ENCODE data around the gene TSPAN11. TPM values are rescaled to one million over a fixed set of nuclear protein-coding genes. Genes with fewer than 3 reads are reported as not detected.

Gene TSPAN11
- total and polyA plus RNA-seq, 2 donors (not counting 1 experiment from before 2014, with no cell fraction given): not detected

GRCh38 chr12:31017535-31017934 lies 91.0 kb downstream of the TSPAN11 start:
- no peaks in the 10 kb centered on the region for H3K36me3 ChIP-seq (replicated peaks in 1 of 2; ENCODE audit: control extremely low read depth in 1 of 2, control insufficient read depth in 1 of 2, extremely low read depth in 1 of 2, insufficient read depth in 2 of 2, low read length in 1 of 2)
- H3K27me3 ChIP-seq (replicated peaks in 1 of 4; ENCODE audit: control extremely low read depth in 1 of 4, control insufficient read depth in 3 of 4, insufficient read depth in 4 of 4, low read length in 3 of 4): peaks cover 0 to 2% (median 0%) of the 10 kb centered on the region in 4 experiments
- H3K4me1 ChIP-seq (ENCODE audit: control insufficient read depth in 2 of 2, insufficient read depth in 2 of 2, low read length in 2 of 2): no peaks in the 10 kb centered on the region
- Mint-ChIP-seq H3K27ac (no peak overlapping the region), H3K27me3 (peaks cover 3% of the 10 kb centered on the region), H3K9me3 (ENCODE audit: insufficient read depth) (peaks cover 2% of the 10 kb centered on the region), H3K4me1 (no peaks in the 10 kb centered on the region), H3K4me3 (no peak overlapping the region)
- no peak overlapping the region for H2AFZ ChIP-seq (ENCODE audit: insufficient read depth, low read depth, low read length, poor library complexity, severe bottlenecking)
- ChIA-PET CTCF (no interaction called here), POLR2A (no interaction called here)
- intact Hi-C loops (cut with micrococcal nuclease): no loop called here
- H3K79me2 ChIP-seq (ENCODE audit: control insufficient read depth, insufficient read depth, low read length): no peaks in the 10 kb centered on the region
- H3K9me3 ChIP-seq (ENCODE audit: control extremely low read depth in 1 of 3, control insufficient read depth in 2 of 3, insufficient read depth in 1 of 3, low read length in 2 of 3): no peaks in the 10 kb centered on the region
- H3K27ac ChIP-seq (ENCODE audit: low read length in 2 of 2): no peak overlapping the region
- WGBS (ENCODE audit: insufficient coverage): 93% methylated on average over 2 of the region's 4 CpGs
- H3K4me3 ChIP-seq (ENCODE audit: control extremely low read depth in 1 of 5, extremely low read depth in 1 of 5, insufficient read depth in 1 of 5, low read depth in 2 of 5, low read length in 4 of 5): no peak overlapping the region
- DNase-seq (no peak), ATAC-seq (ENCODE audit: low read depth) (no peak)
- no peak overlapping the region for H3K4me2 ChIP-seq (replicated peaks; ENCODE audit: low read depth, low read length, poor library complexity, severe bottlenecking)
- H3K9ac ChIP-seq (ENCODE audit: low read length): no peak overlapping the region
- TF ChIP-seq CTCF (IDR thresholded peaks at IDR 0.05) (no peak), EZH2 (IDR thresholded peaks at IDR 0.05; ENCODE audit: borderline replicate concordance, insufficient read depth, low read depth, low read length, poor library complexity, severe bottlenecking) (no peak)
- H4K20me1 ChIP-seq (ENCODE audit: control insufficient read depth, insufficient read depth, low read length, poor library complexity, severe bottlenecking): no peaks in the 10 kb centered on the region

GRCh38 chr12:31018106-31018789 lies 91.7 kb downstream of the TSPAN11 start:
- Mint-ChIP-seq H3K4me1 (no peaks in the 10 kb centered on the region), H3K4me3 (no peak overlapping the region), H3K27ac (no peak overlapping the region), H3K27me3 (peaks cover 3% of the 10 kb centered on the region), H3K9me3 (ENCODE audit: insufficient read depth) (peaks cover 2% of the 10 kb centered on the region)
- CTCF ChIA-PET: no interaction called here
- no peak overlapping the region for H3K27ac ChIP-seq (ENCODE audit: low read length in 2 of 2)
- H3K9ac ChIP-seq (ENCODE audit: low read length): no peak overlapping the region
- no peaks in the 10 kb centered on the region for H3K79me2 ChIP-seq (ENCODE audit: control insufficient read depth, insufficient read depth, low read length)
- H3K36me3 ChIP-seq (replicated peaks in 1 of 2; ENCODE audit: control extremely low read depth in 1 of 2, control insufficient read depth in 1 of 2, extremely low read depth in 1 of 2, insufficient read depth in 2 of 2, low read length in 1 of 2): no peaks in the 10 kb centered on the region
- no peak overlapping the region for H2AFZ ChIP-seq (ENCODE audit: insufficient read depth, low read depth, low read length, poor library complexity, severe bottlenecking)
- intact Hi-C loops (cut with micrococcal nuclease): no loop called here
- no CpG with 5 or more reads among the region's 3 CpGs for WGBS (ENCODE audit: insufficient coverage)
- POLR2A ChIA-PET: no interaction called here
- H3K9me3 ChIP-seq (ENCODE audit: control extremely low read depth in 1 of 3, control insufficient read depth in 2 of 3, insufficient read depth in 1 of 3, low read length in 2 of 3): no peaks in the 10 kb centered on the region
- peaks cover 0 to 2% (median 0%) of the 10 kb centered on the region in 4 experiments for H3K27me3 ChIP-seq (replicated peaks in 1 of 4; ENCODE audit: control extremely low read depth in 1 of 4, control insufficient read depth in 3 of 4, insufficient read depth in 4 of 4, low read length in 3 of 4)
- H4K20me1 ChIP-seq (ENCODE audit: control insufficient read depth, insufficient read depth, low read length, poor library complexity, severe bottlenecking): no peaks in the 10 kb centered on the region
- H3K4me1 ChIP-seq (ENCODE audit: control insufficient read depth in 2 of 2, insufficient read depth in 2 of 2, low read length in 2 of 2): no peaks in the 10 kb centered on the region
- TF ChIP-seq EZH2 (IDR thresholded peaks at IDR 0.05; ENCODE audit: borderline replicate concordance, insufficient read depth, low read depth, low read length, poor library complexity, severe bottlenecking): no peak
- no peak for TF ChIP-seq CTCF (IDR thresholded peaks at IDR 0.05)
- no peak overlapping the region for H3K4me3 ChIP-seq (ENCODE audit: control extremely low read depth in 1 of 5, extremely low read depth in 1 of 5, insufficient read depth in 1 of 5, low read depth in 2 of 5, low read length in 4 of 5)
- DNase-seq: no peak
- no peak overlapping the region for H3K4me2 ChIP-seq (replicated peaks; ENCODE audit: low read depth, low read length, poor library complexity, severe bottlenecking)
- no peak for ATAC-seq (ENCODE audit: low read depth)
